ENCODE results near the gene BLOC1S1. TPM values are rescaled to one million over a fixed set of nuclear protein-coding genes. Genes with fewer than 3 reads are reported as not detected.

BLOC1S1 gene
- total and polyA plus RNA-seq, 9 of the 15 experiments (the other 6 are each of a cell fraction or from before 2014, with no cell fraction given): 75.2 to 161 (median 98.8) TPM

DNA sequence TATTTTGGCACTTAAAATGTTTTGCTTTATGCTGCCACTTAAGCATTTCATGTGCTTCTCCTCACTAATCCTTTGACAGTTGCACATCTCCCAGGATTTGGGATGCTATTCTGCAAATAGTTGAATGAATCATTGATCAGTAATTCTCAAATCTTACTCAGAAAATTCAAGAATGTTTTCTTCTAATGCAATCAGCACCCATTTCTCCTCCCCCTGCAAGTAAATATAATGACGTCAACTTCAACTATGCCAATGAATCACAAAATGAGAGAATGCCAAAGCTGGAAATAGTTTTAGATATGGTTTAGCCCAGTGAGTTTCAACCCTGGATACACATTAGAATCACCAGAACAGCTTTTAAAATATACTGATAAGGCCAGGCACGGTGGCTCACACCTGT, 2.1 kb upstream of the BLOC1S1 start (continued):
- TF ChIP-seq, protein P1, sequence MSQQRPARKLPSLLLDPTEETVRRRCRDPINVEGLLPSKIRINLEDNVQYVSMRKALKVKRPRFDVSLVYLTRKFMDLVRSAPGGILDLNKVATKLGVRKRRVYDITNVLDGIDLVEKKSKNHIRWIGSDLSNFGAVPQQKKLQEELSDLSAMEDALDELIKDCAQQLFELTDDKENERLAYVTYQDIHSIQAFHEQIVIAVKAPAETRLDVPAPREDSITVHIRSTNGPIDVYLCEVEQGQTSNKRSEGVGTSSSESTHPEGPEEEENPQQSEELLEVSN (IDR thresholded peaks at IDR 0.05; ENCODE audit: borderline replicate concordance in 1 of 2, extremely low read depth in 1 of 2, insufficient read depth in 1 of 2, insufficient read length in 1 of 2, low read depth in 1 of 2, low read length in 1 of 2, poor library complexity in 1 of 2, severe bottlenecking in 1 of 2): no peak
- TF ChIP-seq ELF4 (CRISPR knock-in tag; IDR thresholded peaks at IDR 0.05): no peak
- TF ChIP-seq, protein P2, sequence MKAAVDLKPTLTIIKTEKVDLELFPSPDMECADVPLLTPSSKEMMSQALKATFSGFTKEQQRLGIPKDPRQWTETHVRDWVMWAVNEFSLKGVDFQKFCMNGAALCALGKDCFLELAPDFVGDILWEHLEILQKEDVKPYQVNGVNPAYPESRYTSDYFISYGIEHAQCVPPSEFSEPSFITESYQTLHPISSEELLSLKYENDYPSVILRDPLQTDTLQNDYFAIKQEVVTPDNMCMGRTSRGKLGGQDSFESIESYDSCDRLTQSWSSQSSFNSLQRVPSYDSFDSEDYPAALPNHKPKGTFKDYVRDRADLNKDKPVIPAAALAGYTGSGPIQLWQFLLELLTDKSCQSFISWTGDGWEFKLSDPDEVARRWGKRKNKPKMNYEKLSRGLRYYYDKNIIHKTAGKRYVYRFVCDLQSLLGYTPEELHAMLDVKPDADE (conservative IDR thresholded peaks at IDR 0.05; ENCODE audit: control insufficient read depth, low read depth, low read length): no peak

DNA sequence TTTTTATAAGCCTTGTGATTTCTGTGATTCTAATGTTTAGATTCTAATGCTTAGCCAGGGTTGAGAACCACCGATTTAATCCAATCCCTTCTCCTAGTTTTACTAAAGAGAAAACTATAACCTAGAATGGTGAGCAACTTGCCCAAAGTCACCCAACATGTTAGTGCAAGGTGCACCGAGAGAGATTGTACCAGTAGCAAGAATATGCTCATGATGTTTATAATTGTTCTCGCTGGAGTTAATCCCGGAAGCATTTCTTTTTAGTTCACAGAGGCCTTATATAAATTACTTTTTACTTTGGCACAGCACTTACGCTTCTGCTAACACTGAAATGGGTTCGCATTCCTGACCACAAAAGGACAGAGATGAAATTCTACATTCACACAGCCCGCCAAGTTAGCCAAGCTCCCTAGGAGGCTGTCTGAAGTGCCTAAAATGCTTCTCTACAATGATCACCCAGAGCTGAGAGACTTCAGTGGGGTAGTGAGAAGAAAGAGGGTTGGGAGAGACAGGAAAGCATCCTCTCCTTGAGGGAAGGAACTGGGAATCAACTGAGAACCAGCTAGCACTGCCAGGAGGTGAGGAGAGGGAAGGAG, 579 bp upstream of the BLOC1S1 start:
- TSS peak; percentile 96 for BruUV-seq (replicated peaks)
- no peak for ATAC-seq
- intact Hi-C loops (cut with micrococcal nuclease) (no loop called here), in situ Hi-C loops (cut with MboI) (no loop called here)
- Histone ChIP-seq H4K20me1 (replicated peaks; ENCODE audit: control insufficient read depth, insufficient read depth, low read length) (no peaks in the 10 kb centered on the region; the same call in 1 of the 2 replicates), H3K9me3 (replicated peaks; ENCODE audit: control insufficient read depth, insufficient read depth, low read depth, low read length) (no peaks in the 10 kb centered on the region), H3K36me3 (ENCODE audit: control insufficient read depth, insufficient read depth, low read length) (no peaks in the 10 kb centered on the region; the same call in 2 of the 3 replicates), H3K9ac (ENCODE audit: insufficient read depth in 1 of 2, low read depth in 2 of 2, low read length in 2 of 2) (peak overlapping the region; percentile 71 to 82; a peak in 3 of 4 replicates), H3K4me2 (ENCODE audit: insufficient read depth, low read length) (peak overlapping the region; percentile 90), H3K4me3 (peak overlapping the region; percentile 84), H3K4me1 (replicated peaks in 1 of 2; ENCODE audit: control insufficient read depth in 2 of 2, insufficient read depth in 2 of 2, low read length in 2 of 2) (peaks cover 17 to 26% of the 10 kb centered on the region in 2 experiments; a peak in 4 of 5 replicates), H3K9me1 (ENCODE audit: control insufficient read depth, insufficient read depth, low read length) (no peaks in the 10 kb centered on the region), H2AFZ (ENCODE audit: low read depth, low read length) (peak overlapping the region; percentile 98), H3K27me3 (ENCODE audit: control insufficient read depth in 2 of 2, insufficient read depth in 2 of 2, low read length in 2 of 2) (no peaks in the 10 kb centered on the region), H3K79me2 (ENCODE audit: control insufficient read depth, insufficient read depth, low read length) (peaks cover 6% of the 10 kb centered on the region; the same call in 2 of the 3 replicates), H3K27ac (ENCODE audit: extremely low read depth, low read depth, low read length) (peak overlapping the region; percentile 88)
- ChIA-PET CTCF (ENCODE audit: low intra/inter-chr PET ratio) (no interaction called here), POLR2A (interaction anchor here (0.9 to 2.8 kb wide), 4 partner anchors 10 to 14 kb away, joined by 3 to 12 read pairs (median 7); partner anchors contain the start of gene CD63)
- TF ChIP-seq NR1H2 (CRISPR knock-in tag; IDR thresholded peaks at IDR 0.05) (no peak), BACH1 (tag; IDR thresholded peaks at IDR 0.05) (peak; percentile 14; the same call in 1 of the 2 replicates)
- no peak for FAIRE-seq
- no peak for DNase-seq (ENCODE audit: extremely low read depth in 1 of 4, low spot score in 3 of 4)
- 59% methylated on average over 7 of the region's 7 CpGs for WGBS (ENCODE audit: insufficient coverage, low coverage, missing lambda C conversion rate)
